Kidney epithelial cell (primary cell): ENCODE measurements around the gene TAS1R2. TPM values are rescaled to one million over a fixed set of nuclear protein-coding genes. Genes with fewer than 3 reads are reported as not detected.

Experiments
- DNase-seq: peaks from one replicate; pipeline ENCODE4 v3.0.0-alpha.2; 2010; ENCODE audit warnings: low read depth
- H3K27me3 ChIP-seq: 2 replicates; pipeline ENCODE4 v1.6.0; 2011; ENCODE audit warnings: low read length; ENCODE audit not compliant: control insufficient read depth, insufficient read depth
- H3K36me3 ChIP-seq: 2 replicates; pipeline ENCODE4 v1.5.1; 2011; ENCODE audit warnings: low read length; ENCODE audit not compliant: control insufficient read depth, insufficient read depth
- H3K4me3 ChIP-seq: 2 replicates; pipeline ENCODE4 v1.5.1; 2011; ENCODE audit warnings: low read depth, mild to moderate bottlenecking, control low read depth, low read length
- CTCF ChIP-seq: IDR thresholded peaks from 2 replicates; pipeline ENCODE4 v1.5.1; 2011; ENCODE audit warnings: mild to moderate bottlenecking, moderate library complexity, low read length, control low read depth, inconsistent platforms; ENCODE audit not compliant: insufficient read depth, poor library complexity, severe bottlenecking
- total RNA-seq: library from RNA; depleted of rRNA; stranded (reverse); fragments of >200 nt; gene quantifications from 2 replicates; pipeline ENCODE4 v1.2.3, GENCODE V29; 2015

The TAS1R2 gene
- total RNA-seq, 1 donor from 2014 or later = not detected

GRCh38 chr1:18820791-18821641 lies 38.4 kb downstream of the TAS1R2 start:
- Histone ChIP-seq H3K27me3 (peaks cover 28% of the 10 kb centered on the region), H3K36me3 (no peaks in the 10 kb centered on the region), H3K4me3 (no peak overlapping the region)
- peak; percentile 12 for DNase-seq
- peak; percentile 95 for TF ChIP-seq CTCF

- DNase-seq = no peak
- Histone ChIP-seq H3K36me3 (no peaks in the 10 kb centered on the region), H3K4me3 (no peak overlapping the region), H3K27me3 (peaks cover 28% of the 10 kb centered on the region)
- TF ChIP-seq CTCF = no peak
These were observed 39.3 kb downstream of the TAS1R2 start for GRCh38 chr1:18819986-18820790.

GRCh38 chr1:18819203-18819602 lies 40.3 kb downstream of the TAS1R2 start:
- Histone ChIP-seq H3K36me3 (no peaks in the 10 kb centered on the region), H3K27me3 (peaks cover 34% of the 10 kb centered on the region), H3K4me3 (no peak overlapping the region)
- DNase-seq = no peak
- no peak for TF ChIP-seq CTCF

GRCh38 chr1:18817795-18818435 lies 41.5 kb downstream of the TAS1R2 start:
- no peak for DNase-seq
- TF ChIP-seq CTCF = no peak
- peaks cover 34% of the 10 kb centered on the region for H3K27me3 ChIP-seq
- H3K36me3 ChIP-seq = no peaks in the 10 kb centered on the region
- no peak overlapping the region for H3K4me3 ChIP-seq

GRCh38 chr1:18817316-18817715 lies 42.1 kb downstream of the TAS1R2 start:
- TF ChIP-seq CTCF = no peak
- H3K4me3 ChIP-seq = no peak overlapping the region
- H3K36me3 ChIP-seq = no peaks in the 10 kb centered on the region
- DNase-seq = no peak
- peaks cover 34% of the 10 kb centered on the region for H3K27me3 ChIP-seq
